ENCODE measurements around the gene GGNBP2.
"Not testable (repeated sequence)": the region's sequence is repeated elsewhere in the genome, so short reads cannot be mapped to it uniquely, and the experiment has no call there.

GGNBP2 gene

GRCh38 chr17:36602924-36603384 lies 58.2 kb downstream of the GGNBP2 start:
- DNase-seq = peak; percentile 73

GRCh38 chr17:36605028-36605427 lies 60.3 kb downstream of the GGNBP2 start:
- DNase-seq = not testable (repeated sequence)

DNA sequence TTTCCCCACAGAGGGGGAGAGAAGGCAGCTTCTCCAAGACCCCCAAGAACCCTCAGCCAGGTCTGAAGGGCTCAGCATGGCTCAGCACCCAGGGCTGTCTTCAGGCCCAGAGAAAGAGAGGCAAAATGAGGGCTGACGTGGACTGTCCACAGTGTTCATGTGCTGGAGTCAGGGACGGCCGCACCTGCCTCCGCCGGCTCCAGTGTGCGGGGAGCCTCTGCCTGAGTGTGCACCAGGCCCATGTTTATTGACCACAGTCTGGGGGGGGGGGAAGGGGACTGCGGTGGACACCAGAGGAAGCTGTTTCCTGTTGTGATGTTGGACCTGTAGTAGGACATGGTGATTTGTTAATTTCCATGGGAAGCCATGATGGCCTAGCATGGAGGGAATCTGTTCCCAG lies 63.6 kb downstream of the GGNBP2 start:
- no peak for DNase-seq

DNA sequence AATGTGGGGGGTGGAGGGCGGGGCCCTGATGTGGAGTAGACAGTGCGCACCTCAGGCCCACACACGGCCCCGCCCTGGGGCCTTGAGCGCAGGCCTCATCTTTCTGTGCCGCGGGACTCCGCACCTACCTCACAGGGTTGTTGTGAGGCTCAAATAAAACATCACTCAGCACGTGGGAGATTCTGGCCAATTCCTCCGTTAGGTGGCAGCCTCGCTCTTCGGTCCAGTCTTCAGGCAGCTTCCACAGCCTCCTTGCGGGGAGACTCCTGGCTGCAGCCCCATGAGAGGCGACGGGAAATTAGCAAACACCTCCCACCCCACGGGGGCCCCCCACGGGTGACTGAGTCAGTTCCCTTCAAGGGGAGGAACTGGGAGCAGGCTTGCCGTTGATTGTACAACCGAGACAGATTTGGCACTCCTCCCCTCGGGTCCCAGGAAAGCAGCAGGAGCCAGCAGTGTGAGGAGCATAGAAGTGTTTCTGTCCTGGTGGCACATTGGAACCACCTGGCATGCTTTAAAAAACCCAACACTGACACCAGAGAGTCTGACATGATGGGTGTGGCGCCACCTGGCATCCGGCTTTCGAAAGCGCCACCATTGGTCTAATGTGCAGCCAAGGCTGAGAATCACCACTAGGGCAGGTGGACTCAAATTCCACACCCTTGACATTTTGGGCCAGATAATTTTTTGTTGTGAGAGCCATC lies 64.2 kb downstream of the GGNBP2 start:
- peak; percentile 61 for DNase-seq

DNA sequence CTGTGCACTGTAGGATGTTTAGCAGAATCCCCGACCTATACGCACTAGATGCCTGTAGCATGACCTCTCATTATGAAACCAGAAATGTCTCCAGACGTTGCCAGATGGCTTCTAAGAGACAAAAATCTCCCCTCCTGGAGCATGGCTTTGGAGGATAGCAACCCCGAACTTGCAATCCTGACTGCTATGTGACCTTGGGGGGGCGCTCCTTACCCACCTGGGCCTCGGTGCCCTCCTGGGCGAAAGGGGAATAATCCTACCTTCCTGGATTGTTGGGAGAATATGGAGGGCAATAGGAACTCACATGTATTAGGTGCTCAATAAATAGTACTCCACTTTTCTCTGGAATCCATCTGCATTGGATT lies 64.8 kb downstream of the GGNBP2 start:
- no peak for DNase-seq

- DNase-seq = no peak
Observed at GRCh38 chr17:36610474-36610873, 65.8 kb downstream of the GGNBP2 start.

GRCh38 chr17:36611345-36612072 lies 66.8 kb downstream of the GGNBP2 start:
- DNase-seq = no peak

GRCh38 chr17:36612323-36612722 lies 67.6 kb downstream of the GGNBP2 start:
- DNase-seq = no peak

- no peak for DNase-seq
Observed at GRCh38 chr17:36613155-36613554, 68.4 kb downstream of the GGNBP2 start.

GRCh38 chr17:36614081-36614480 lies 69.4 kb downstream of the GGNBP2 start:
- no peak for DNase-seq

DNA sequence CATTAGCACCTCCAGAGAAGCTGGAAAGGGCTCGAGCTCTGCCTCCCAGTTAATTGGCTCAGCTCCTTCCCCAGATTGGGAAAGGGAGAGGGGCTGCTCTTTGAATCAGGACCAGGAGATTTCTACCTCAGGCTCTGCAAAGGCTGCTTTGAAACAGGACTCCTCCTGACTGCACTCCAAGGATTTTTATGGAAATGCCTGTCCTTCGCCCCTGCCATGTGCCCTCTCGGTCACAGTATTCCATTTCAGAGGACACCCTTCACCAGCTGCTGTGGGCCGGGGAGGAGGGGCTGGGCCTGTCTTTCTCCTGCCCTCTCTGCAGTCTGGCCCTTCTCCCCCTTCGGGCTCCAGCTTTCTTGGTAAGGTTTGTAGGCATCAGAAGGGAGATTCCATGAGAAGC lies 70.2 kb downstream of the GGNBP2 start:
- DNase-seq = no peak

DNA sequence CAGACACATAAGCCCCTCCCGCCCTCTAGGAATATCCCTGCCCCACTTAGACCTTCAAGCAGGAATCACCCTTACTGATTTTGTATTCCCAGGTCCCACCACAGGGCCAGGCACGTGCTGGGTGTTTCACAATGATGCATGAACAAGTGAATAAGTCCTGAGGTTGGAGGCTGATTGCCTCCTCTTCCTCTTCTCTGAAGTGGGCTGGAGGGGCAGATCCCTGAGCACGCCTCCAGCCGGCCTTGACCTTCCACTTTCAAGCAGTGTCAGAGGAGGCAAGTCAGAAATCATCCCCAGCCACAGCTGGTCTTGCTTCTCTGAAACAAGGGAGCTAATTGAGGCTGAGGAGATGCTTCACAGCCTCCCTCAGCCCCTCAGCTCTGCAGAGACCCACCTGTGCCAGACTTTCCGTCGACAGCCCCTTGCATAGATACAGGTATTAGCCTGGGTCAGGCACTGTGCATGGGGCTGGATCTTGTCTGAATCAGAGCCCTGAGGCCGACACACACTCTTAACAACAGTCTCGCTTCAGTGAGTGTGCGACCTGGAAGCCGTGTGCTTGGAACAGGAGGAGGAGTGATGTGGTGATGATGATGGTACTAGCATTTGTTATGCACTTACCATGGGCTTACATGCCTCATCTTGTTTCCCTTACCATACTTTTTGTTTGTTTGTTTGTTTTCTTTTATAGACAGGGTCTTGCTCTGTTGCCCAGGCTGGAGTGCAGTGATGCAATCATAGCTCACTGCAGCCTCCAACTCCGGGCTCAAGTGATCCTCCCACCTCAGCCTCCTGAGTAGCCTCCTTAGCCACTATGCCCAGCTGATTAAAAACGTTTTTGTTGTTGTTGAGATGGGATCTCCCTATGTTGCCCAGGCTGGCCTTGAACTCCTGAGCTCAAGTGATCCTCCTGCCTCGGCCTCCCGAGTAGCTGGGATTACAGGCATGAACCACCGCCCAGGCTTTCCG lies 71.6 kb downstream of the GGNBP2 start:
- DNase-seq = peak; percentile 26

DNA sequence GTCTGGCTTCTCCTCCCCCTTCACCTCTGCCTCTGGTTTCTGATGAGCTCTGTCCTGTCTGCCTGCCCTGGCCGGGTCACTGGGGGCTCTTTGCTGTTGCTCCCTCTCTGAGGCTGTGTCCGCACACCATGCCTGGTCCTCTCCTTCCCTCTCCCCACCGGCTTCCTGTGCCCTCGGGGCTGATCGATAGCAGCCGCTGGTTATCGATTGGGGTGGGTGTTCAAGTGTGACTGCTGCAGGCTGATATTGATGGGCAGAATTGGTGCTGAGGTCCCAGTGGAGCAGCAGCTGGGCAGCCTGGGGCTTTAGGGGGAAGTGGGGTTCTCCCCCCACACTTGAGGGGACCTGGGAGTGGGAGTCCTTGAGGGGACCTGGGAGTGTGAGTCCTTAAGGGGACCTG lies 73.1 kb downstream of the GGNBP2 start:
- DNase-seq = no peak

DNA sequence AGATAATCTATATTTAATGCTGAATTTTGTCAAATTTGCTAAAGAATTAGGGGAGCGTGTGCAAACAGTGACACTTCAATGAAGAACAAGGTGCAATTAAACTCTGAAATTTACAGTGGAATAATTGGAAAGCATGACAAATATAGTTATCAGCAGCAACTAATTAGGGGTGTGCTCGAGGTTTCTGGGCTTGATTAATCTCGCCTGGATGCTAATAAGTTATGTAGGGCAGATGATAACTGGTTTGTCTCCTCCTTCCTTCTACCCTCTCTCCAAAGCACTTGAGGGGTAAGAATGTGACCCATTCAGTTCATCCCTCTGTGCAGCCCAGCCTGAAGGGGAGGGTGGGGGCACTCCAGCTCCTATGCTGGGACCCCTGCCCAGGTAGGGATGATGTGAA lies 78.6 kb downstream of the GGNBP2 start:
- no peak for DNase-seq

DNA sequence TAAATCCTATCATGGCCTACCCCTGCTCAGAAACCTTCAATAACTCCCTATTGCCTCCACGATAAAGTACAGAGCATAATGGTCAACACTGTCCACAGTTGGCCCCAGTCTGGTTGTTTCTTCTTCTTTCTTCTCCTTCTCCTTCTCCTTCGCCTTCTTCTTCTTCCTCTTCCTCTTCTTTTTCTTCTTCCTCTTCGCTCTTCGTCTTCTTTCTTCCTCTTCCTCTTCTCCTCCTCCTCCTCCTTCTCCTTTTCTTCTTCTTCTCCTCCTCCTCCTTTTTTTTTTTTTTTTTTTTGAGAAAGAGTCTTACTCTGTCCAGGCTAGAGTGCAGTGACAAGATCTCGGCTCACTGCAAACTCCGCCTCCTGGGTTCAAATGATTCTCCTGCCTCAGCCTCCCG lies 80.5 kb downstream of the GGNBP2 start:
- DNase-seq = no peak

DNA sequence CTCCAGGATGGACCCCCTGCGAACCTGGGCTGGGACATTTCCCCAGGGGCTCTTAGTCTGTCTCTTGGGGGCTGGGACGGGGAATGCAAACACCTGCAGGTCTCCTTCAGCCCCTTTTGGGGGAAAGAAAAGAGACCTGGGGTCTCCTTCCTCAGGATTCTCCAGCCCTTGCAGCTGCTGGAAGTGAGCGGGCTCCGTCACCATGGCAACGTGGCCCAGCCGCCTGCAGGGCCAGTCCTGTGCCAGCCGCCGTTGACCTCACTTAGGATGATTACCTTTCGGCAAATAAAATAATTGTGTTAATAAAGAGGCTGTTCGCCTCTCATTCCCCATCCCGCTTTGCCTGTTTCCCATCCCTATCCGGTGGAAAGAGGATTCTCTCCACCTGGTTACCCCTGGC lies 82.4 kb downstream of the GGNBP2 start:
- no peak for DNase-seq

- DNase-seq = no peak
Observed at GRCh38 chr17:36628576-36628975, 83.9 kb downstream of the GGNBP2 start.

DNA sequence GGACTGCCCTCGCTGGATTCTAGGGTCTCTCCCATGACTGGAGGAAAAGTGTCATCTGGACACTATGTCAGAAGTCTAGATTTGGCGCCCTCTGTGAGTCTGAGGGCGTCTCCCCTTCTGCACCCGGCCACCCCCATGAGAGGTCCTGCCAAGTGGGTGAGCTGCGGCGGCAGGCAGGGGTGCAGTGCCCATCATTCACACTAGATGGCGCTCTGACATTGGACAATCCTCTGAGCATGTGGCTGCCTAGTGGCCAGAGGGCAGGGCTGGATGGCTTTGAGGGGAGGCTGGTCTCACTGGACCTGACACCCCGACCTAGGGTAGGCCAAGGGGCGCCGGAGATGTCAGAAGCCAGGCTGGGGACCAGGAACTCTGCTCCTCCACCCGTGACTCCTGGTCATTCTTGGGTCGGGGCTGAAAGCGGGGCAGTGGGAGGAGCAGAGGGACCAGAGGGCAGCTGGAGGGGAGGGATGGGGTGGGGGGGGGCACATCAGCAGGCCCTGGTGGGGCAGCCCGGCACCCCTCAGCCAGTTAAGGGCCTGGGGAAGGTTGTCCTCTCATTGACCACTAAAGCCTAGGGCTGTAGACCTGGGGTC lies 84.6 kb downstream of the GGNBP2 start:
- peak; percentile 84 for DNase-seq

DNA sequence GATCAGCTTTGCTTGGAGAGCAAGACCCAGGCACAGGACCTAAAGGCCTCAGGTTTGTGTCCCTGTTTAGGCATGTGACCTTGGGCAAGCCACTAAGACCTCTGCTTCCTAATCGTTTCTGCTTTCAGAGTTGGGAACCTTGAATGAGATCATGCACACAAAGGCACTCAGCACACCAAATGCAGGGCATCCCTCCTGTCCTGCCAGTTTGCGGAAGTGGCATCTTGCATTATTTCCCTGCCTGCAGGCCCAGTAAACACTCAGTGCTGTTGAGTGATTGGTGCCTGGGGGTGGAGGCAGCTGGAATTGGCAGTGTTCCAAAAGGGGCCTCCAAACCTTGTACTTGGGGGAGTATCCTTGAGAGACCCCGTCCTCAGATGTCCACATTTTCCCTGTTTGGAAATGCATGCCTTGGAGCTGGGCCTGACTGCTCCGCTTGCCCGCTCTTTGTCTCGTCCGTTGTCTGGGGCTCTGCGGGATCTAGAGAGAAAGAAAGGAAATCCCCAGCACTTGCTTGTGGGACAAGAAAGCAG lies 85.3 kb downstream of the GGNBP2 start:
- DNase-seq = no peak

DNA sequence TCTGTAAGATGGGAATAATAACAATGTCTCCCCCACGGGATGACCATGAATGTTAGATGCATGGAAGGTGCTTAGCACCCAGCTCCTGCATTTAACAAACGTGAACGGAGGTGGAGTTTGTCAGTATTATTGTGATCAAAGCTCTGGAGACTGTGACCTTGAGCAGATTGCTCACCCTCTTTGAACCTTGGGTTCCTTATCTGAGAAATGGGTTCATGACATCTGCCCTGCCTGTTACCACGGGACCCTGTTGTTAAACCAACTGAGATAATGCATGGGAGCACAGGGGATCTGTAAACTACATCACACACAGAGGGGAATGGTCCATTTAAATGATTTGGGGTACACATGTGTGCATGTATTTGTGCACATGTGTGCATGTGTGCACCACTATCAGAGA lies 86.3 kb downstream of the GGNBP2 start:
- DNase-seq = no peak

DNA sequence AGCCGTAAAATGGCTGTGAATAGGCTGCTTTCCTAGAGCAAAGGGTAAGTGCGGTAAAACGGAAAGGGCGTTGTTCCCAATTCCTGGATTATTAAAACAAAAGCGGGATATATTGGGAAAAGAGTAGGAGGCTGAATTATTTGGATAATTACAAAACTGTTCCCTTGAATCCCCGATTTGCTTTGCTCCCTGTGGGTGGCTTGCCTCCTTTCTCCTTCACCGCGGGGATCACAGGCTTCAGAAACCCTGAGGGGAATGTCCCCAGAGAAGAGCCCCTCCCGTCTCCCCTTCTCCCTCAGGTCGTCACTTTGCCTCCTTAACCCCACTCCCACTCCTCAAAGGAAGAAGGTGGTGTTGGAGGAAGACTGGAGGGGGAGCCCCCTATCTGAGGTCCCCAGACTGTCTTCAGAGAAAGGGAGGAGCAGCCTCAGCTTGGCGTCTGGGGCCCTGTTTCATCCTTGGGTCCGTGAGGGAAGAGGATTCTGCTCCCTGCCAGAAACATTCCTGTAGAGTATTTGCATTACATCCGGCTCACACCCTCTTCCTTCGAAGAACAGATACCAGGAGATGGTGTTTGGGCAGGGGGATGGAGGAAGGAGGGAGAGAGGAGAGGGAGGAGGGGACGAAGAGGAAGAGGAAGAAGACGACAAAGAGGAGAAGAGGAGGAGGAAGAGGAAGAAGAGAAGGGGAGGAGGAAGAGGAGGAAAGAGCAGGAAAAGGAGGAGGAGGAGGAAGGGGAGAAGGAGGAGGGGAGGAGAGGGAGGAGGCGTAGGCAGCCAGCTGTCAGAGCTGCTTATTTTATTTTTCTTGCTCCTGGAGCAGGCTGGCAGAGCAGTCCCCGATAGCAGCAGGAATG lies 88.4 kb downstream of the GGNBP2 start:
- no peak for DNase-seq
